SIG-M5 (cell line): ENCODE data around the gene CASKIN2.

Experiments
- DNase-seq: peaks from one replicate; lab custom pipeline; 2025; lab: John Stamatoyannopoulos, UW

Gene CASKIN2

DNA sequence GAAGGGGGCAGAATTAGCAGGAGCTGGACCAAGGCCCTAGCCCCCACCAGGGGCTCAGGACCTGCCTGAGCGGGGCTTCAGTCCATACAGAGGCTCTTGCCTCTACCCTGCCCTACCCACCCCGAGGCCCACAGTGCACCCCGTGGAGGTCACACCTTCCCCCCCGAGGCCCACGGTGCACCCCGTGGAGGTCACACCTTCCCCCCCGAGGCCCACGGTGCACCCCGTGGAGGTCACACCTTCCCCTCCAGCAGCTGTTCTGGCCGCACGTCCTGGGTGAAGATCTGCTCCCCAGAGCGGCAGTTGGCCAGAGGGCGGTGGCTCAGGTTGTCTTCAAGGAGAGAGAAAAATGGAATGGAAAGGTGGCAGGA lies 11.4 kb downstream of the CASKIN2 start:
- DNase-seq, result no peak

DNA sequence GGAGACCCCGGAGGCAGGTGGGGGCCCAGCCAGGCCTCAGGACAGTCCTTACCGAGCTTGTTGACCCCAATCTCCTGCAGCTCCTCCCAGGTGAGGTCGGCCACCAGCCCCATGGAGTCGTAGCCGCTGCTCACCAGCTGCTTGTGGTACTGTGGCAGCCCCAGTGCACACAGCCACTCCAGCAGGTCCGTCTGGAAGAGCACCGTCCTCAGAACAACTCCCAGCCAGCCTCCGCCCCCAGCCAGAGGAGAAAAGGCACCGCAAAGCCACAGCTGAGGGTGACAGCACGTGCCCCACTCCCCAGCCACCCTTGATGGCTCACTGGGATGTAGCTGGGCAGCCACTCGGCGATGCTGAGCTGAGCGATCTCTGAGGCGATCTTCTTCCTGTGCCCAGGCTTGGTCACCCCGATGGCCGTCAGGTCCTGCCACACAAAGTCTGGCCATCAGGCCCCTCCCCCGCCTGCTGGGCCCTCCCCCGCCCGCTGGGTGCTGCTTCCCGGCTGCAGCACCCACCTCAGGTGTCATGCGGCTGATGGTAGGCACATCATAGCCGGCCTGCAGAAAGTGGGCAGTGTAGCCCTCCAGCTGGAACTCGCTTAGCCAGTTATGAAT lies 11.9 kb downstream of the CASKIN2 start:
- no peak for DNase-seq

DNA sequence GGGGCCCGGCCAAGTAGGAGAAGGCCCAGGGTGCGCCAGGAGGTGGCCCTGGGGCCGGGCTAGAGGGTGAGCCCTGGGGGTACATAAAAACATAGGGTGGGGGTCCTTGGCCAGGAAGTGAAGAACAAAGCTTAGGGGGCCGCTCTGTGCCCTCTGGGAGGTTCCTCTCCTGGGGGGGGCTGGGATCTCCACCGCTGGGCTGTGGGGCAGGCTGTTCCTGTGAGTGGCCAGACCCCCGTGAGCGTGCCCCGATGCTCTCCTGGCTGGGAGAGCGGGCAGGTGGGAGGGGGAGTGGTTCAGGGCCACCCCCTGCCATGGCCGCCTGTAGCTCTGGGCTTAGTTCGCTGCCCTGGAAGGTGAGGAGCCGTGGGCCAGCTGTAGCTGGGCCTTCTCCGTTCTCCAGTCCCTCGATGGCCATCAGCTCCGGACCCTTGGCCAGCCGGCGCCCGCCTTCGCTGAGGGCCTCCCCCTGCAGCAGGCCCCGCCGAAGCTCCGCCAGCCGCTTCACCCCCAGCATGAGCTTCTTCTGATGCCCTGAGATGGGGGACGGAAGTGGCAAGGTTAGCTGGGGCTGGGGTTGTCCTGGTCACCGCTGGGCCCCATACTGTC lies 12.5 kb downstream of the CASKIN2 start:
- DNase-seq, result no peak

DNA sequence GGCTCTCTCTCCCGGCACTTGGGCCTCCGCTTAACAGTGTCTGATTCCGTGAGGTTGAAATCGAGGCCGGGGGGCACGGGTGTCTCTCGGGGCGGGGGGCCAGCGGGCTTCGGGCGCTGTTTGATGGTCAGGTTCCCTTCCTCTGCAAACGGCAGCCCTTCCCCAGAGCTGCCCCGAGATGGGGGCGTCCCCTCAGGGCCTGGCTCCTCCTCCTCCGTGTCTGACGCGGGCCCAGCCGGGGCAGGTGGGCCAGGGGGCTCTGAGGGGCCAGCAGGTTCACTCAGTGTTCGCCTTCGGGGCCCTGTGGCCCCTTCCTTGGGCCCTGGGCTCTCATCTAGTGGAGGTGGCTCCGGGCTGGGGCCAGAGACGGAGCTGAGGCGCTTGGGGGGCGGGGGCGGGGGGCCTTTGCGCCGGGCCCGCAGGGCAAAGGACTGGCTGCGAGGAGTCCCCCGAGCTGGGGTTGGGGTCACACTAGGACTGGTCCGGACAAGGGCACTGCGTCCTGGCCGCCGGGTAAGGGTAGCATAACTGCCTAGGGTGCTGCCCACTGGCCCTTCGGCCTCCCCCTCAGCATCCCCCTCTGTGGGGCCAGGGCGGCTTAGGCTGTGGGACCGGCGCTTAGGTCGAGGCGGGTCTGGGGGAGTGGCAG lies 13.1 kb downstream of the CASKIN2 start:
- no peak for DNase-seq

DNA sequence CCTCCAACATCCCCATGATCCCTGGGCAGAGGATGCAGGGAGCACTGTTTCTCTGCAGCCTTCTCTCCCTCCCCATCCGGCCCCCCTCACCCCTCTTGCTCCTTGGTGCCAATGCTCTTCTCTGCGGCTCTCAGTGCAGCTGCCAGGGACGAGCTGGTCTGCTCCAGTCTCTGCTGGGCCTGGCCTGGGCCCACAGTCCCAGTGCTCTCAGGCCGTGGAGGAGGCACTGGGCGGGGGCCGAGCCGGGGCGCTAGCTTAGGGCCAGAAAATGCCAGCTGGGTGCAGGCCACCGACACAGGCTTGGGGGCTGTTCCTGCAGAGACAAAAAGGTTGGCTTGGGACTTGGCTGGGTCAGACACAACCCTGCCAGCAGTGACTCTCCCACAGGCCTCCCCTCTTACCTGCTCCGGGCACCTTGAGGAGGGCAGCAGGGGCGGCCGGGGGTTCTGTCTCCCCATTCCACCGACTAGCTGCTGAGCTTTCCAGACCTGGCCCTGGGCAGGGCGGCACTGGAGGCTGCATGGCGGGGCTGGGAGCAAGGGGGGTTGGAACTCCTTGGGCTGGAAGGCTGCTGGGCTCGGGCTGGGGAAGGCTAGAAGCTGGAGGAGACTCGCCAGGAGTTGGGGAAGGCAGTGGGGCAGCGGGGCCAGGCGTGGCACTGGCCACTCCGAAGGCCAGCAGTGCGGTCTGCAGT lies 13.8 kb downstream of the CASKIN2 start:
- no peak for DNase-seq

DNA sequence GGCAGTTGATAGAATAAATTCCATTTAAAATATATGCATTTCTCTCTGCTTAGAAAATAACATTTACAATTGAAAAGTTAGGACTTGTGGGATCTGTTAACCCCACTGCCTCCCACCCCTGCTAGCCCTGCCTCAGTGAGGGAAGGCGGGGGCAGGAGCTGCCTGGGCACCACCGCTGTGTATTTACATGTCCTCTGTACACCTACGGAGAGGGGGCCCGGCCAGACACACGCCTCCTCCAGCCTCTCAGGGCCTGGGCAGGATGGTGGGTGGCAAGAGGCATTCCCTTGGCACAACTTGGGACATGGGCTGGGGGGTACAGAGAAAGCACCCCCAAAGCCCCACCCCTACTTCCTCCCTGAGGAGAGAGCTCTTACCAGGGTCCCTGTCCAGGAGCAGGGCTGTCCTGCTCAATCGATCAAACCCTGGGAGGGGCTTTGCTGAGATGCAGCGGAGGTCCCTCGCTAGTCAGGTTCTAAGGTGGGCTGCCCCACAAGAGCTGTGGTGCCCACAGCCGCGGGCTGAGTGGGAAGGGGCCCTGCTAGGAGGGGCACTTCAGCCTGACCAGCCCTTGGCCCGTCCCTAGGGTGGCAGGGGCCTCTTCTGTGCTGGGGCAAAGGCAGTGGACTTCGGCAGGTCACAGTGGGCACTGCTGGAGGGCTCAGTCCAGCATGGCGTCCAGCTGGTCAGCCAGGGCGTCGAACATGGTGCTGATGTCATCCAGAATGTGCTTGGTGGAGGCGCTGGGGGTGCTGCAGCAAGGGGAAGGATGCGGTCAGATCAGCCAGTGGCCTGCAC lies 14.7 kb downstream of the CASKIN2 start:
- DNase-seq, result no peak

DNA sequence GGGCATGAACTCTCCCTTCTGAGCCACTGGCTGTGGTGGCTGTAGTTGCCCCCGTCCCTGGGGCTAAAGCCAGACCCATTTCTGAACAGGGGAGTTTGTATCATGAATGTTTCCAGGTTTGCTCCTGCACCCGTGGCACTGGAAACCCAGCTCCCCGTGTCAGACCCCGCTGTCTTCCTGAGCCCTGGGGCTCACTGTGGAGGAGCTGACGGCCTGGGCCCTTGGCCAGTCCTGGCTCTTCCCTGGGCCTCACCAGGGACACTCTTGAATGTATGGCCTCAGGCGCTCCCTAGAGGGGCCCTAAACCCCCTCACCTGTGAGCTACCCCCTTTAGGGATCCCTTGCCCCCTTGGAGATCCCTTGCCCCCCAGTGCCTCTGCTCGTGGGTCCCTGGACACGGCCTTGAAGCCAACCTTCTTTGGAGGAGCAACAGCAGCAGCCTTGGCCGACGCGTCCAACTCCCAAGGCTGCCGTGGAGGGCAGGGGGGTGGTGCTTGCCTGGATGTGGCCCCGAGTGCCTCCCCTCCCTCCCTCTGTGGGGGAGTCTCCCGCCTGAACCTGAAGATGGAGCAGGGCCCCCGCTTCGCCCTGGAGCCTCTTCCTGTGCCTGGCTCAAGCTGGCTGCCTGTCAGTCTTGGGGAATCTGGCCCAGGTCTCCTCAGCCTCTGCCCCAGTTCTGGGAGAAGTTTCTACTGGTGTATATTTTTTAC lies 15.9 kb downstream of the CASKIN2 start:
- DNase-seq, result no peak

DNA sequence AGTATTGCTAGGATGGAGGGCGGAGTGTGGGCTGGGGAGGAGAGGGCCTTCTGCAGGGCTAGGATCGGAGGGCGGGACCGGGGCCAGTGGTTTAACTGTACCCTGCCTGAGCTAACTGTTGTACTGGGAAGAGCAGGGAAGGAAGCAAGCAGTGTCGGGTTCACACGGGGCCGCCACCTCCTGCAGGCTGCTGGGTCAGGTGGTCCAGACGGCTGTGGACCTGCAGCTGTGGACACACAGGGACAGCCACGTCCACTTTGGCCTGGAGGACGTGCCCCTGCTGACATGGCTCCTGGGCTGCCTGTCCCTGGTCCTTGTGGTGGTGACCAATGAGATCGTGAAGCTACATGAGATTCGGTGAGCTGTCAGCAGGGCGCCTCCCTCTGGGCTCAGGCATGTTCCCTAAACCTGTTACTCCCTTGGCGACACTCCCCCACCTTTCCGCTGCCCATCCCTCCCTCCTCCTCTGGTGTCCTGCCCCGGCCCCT lies 16.6 kb downstream of the CASKIN2 start:
- no peak for DNase-seq

DNA sequence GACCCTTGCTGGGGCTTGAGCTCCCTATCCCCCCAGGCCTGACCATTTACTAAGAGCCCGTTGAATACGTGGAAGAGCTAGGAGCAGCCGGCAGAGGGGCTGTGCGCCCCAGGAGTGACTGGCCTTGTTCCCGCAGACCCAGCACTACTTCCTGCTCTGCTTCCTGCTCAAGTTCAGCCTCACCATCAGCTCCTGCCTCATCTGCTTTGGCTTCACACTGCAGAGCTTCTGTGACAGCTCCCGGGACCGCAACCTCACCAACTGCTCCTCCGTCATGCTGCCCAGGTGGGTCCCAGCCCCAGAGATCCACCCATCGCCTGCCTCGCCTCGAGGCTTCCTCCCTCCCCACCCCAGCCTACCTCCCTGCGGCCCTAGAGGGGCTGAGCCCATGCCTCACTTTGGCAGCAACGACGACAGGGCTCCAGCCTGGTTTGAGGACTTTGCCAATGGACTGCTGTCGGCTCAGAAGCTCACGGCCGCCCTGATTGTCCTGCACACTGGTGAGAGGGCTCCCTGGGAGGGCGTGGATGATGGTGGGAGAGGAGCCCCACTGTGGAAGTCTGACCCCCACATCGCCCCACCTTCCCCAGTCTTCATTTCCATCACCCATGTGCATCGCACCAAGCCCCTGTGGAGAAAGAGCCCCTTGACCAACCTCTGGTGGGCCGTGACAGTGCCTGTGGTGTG lies 17.2 kb downstream of the CASKIN2 start:
- DNase-seq, result no peak

DNA sequence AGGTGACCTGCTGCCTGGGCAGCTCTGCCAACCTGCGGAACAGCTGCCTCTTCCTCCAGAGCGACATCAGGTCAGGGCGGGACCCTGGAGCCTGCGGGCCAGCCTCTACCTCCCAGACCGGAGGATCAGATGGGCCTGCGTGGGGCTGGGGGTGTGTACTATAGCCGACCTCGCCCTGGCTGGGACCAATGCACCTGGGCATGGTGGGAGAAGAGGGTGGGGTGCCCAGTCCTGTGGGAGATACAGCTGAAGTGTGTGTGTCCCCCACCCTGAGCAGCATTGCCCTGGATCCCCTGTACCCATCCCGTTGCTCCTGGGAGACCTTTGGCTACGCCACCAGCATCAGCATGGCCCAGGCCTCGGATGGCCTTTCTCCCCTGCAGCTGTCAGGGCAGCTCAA lies 19.3 kb downstream of the CASKIN2 start:
- no peak for DNase-seq

DNA sequence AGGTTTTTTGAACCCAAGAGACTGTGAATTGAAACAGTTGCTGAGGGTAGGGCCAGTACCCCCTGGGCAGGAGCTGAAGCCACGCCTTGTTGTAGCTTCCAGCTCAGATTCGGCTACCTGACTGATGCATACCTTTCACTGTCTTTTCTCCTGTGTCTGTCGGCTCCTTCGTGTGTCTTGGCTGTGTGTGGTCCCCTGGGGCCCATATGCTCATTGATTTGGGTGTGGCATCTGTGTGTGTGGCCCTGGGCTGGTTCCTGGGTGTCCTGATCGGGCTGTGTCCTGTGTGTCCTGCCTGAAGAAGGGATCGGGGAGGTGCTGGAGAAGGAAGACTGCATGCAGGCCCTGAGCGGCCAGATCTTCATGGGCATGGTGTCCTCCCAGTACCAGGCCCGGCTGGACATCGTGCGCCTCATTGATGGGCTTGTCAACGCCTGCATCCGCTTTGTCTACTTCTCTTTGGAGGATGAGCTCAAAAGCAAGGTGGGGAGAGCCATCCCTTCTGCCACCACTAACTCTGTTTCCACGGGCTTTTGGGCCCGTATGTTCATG lies 20.9 kb downstream of the CASKIN2 start:
- DNase-seq, result no peak

DNA sequence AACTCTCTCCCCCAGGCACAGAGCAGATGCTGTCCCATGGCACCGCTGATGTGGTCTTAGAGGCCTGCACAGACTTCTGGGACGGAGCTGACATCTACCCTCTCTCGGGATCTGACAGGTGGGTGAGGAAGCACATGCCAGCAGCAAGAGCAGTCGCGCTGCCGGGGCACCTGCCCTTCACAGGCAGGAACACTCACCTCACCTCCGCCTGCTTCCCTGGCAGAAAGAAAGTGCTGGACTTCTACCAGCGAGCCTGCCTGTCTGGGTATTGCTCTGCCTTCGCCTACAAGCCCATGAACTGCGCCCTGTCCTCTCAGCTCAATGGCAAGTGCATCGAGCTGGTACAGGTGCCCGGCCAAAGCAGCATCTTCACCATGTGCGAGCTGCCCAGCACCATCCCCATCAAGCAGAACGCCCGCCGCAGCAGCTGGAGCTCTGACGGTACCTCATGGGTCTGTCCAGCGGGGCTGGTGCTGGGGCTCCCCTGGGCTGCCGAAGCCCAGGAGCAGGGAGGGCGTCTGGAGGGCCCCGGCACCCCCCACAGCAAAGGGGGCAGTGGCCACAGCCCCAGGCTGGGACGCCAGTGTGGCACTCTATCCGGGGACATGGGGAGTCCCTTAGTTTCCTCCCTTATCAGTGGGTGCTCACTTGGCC lies 21.7 kb downstream of the CASKIN2 start:
- DNase-seq, result no peak

DNA sequence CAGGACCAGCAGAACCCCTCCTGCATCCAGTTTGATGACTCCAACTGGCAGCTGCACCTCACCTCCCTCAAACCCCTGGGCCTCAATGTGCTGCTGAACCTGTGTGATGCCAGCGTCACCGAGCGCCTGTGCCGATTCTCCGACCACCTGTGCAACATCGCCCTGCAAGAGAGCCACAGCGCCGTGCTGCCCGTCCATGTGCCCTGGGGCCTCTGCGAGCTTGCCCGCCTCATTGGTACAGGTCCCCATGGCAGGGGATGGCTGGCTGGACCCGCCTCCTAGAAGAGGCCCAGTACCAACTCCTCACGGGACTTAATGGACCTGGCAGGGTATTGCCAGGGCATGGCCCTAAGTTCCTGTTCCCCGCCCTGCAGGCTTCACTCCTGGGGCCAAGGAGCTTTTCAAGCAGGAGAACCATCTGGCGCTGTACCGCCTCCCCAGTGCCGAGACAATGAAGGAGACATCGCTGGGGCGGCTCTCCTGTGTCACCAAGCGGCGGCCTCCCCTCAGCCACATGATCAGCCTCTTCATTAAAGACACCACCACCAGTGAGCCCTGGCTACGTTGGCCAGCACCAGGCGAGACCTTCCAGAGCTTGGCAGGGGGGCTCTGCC lies 22.7 kb downstream of the CASKIN2 start:
- no peak for DNase-seq

DNA sequence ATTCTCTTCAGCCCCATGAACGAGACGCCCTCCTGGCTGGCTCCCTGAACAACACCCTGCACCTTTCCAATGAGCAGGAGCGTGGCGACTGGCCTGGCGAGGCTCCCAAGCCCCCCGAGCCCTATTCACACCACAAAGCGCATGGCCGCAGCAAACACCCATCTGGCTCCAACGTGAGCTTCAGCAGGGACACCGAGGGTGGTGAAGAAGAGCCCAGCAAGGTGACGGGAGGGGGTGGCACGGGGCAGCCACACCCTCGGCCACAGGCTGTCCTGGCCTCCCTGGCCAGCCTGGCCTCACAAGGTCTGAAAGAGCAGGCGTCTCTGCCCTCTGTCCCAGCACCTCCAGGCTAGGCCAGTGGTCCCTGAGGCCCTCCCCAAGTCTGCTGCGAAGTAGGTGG lies 23.7 kb downstream of the CASKIN2 start:
- no peak for DNase-seq

DNA sequence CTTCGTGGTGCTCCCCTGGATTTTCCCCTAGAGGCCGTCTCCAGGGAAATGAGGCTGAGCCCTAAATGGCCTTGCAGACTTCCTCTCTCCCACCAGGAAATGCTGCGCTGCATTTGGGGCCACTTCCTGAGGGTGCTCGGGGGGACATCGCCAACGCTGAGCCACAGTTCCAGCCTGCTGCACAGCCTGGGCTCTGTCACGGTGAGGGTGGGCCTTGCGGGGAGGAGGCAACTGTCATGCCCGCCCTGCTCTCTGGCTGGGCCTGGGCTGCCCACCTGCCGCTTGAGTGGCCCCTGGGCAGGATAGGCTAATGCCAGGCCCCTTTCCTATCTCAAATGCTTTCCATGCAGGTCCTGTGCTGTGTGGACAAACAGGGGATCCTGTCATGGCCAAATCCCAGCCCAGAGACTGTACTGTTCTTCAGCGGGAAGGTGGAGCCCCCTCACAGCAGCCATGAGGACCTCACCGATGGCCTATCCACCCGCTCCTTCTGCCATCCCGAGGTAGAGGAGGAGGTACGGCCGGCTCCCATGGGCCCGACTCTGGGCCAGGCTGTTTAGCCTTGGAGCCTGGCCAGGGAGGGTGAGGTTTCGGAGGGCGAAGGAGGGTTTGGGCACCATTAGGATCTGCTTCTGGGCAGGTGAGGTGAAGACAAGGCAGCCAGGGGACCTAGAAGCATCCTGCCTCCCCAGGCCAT lies 24.2 kb downstream of the CASKIN2 start:
- DNase-seq, result no peak

DNA sequence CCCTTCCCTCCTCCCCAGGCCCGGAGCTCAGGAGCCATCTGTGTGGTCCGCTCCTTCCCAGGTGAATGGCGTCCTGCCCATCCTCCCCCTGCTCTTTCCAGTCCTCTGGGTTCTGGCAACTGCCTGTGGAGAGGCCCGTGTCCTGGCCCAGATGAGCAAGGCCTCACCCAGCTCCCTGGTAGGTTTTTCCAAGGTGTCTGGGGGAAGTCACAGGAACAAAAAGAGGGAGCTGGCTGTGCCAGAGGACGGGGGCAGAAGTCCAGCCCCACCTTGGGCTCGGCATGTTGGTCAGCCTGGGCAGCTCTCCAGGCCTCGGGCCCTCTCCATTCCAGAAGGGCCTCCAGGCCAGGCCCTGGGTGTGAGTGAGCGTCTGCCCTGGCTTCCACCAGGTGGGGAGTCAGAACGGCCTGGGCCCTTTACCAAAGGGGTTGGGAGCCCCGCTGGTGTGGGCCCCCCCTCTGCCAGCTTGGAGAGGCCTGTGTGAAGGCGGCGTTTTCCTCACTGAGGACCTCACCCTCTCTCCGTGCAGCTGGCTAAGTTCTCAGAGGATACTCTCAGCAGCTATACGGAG lies 25.1 kb downstream of the CASKIN2 start:
- no peak for DNase-seq

DNA sequence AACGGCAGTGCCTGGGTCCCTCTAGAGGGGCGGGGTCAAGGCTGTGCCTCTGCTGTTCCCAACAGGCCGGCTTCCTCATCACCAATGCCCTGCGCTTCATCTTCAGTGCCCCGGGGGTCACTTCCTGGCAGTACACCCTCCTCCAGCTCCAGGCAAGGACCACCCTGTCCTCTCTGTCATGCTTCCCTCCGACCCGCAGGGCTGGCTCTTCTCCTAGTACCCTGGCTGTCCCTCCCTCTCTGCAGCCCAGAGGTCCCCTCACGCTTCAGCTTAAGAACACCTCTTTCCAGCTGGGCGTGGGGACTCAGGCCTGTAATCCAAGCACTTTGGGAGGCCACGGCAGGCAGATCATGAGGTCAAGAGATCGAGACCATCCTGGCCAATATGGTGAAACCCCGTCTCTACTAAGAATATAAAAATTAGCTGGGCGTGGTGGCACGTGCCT lies 25.8 kb downstream of the CASKIN2 start:
- no peak for DNase-seq

DNA sequence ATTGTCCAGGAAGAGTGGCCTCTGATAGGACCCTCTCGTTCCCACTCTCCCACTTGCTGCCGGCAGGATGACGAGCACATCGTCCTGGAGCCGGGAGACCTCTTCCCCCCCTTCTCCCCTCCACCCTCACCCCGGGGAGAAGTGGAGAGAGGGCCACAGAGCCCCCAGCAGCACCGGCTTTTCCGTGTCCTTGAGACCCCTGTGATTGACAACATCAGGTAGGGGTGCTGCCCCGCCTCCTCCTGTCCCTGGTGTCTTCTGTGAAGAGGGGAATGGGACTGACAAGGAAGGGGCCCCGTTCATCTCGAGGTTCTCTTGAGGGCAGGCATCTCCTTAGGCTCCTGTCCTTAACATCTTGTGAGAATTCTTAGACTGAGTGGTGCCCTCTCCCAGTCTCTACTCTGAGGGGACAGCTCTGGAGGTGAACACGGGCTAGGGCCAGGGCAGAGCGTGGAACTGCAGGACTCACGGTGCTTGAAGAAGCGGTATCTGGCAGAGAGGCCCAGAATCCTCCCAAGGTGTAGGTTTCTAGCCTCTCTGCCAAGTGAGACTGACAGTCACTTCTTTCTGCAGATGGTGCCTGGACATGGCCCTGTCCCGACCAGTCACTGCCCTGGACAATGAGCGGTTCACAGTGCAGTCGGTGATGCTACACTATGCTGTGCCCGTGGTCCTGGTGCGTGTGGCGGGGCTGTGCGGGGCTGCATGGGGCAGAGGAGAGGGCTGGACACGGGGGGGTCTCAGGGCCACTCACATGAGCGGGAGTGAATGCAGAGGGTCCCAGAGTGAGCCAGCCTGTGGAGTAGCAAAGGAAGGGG lies 26.4 kb downstream of the CASKIN2 start:
- no peak for DNase-seq
